Panc1 (cell line): Measurements from ENCODE around the gene NFYC. TPM values are rescaled to one million over a fixed set of nuclear protein-coding genes. Genes with fewer than 3 reads are reported as not detected.

Source experiments
- ATAC-seq: fragments of 200-7000 bp; cut with Tn5 transposase; 2 replicates; pipeline ENCODE4 v1.9.1; 2020; ENCODE audit warnings: mild to moderate bottlenecking, moderate library complexity
- BruUV-seq: library from RNA; stranded (reverse); fragments of 400-500 nt; replicated peaks from 2 replicates; lab custom pipeline; 2021; lab: Mats Ljungman, UMichigan
- CTCF ChIA-PET: fragments of 300-600 bp; sonication (Branson Sonifier 250); formaldehyde crosslinking; loops from one replicate; lab custom pipeline; 2022; ENCODE audit warnings: antibody characterized with exemption; lab: Charles Lee
- POLR2A ChIA-PET: fragments of 300-600 bp; sonication (Branson Sonifier 250); formaldehyde crosslinking; loops from one replicate; lab custom pipeline; 2022; ENCODE audit warnings: antibody characterized with exemption; lab: Charles Lee
- DNase-seq: peaks from one replicate; pipeline ENCODE4 v3.0.0-alpha.2; 2010; ENCODE audit warnings: low read depth, low spot score
- H3K27ac ChIP-seq: 2 replicates; pipeline ENCODE4 v1.5.1; 2011; ENCODE audit warnings: mild to moderate bottlenecking, low read length, inconsistent platforms
- H3K27me3 ChIP-seq: fragments of 200-500 bp; sonication (Bioruptor generic); 2 replicates; pipeline ENCODE4 v1.6.0; 2014; ENCODE audit warnings: low read length, inconsistent platforms; ENCODE audit not compliant: control insufficient read depth, insufficient read depth
- H3K36me3 ChIP-seq: fragments of 200-500 bp; sonication (Bioruptor generic); 2 replicates; pipeline ENCODE4 v1.5.1; 2014; ENCODE audit warnings: inconsistent platforms, mild to moderate bottlenecking, low read length, moderate library complexity; ENCODE audit not compliant: control insufficient read depth, insufficient read depth
- H3K4me1 ChIP-seq: 2 replicates; pipeline ENCODE4 v1.5.1; 2011; ENCODE audit warnings: inconsistent platforms, mild to moderate bottlenecking, low read length, moderate library complexity; ENCODE audit not compliant: control insufficient read depth, insufficient read depth
- H3K4me3 ChIP-seq, 2 experiments: 2 replicates each; pipeline ENCODE4 v1.5.1; 2011 to 2012; ENCODE audit warnings: low read depth in 2 of 2, low read length in 2 of 2, mild to moderate bottlenecking in 2 of 2, inconsistent platforms in 1 of 2, moderate library complexity in 1 of 2
- H3K9me3 ChIP-seq: fragments of 200-500 bp; sonication (Bioruptor generic); 2 replicates; pipeline ENCODE4 v1.5.1; 2014; ENCODE audit warnings: low read depth, mild to moderate bottlenecking, inconsistent platforms, low read length, moderate library complexity; ENCODE audit not compliant: control insufficient read depth, insufficient read depth
- CTCF ChIP-seq: fragments of 450-650 bp; IDR thresholded peaks from 2 replicates; pipeline ENCODE4 v1.5.1; 2017; ENCODE audit warnings: mild to moderate bottlenecking
- POLR2AphosphoS5 ChIP-seq: IDR thresholded peaks from 2 replicates; pipeline ENCODE4 v1.6.1; 2012; ENCODE audit warnings: mild to moderate bottlenecking, low read depth, low read length, moderate library complexity
- REST ChIP-seq, 2 experiments: IDR thresholded peaks; 2 replicates each; pipeline ENCODE4 v1.6.1; 2011 to 2012; ENCODE audit warnings: low read depth in 2 of 2, control low read depth in 1 of 2, low read length in 1 of 2, mild to moderate bottlenecking in 1 of 2, moderate library complexity in 1 of 2; ENCODE audit not compliant: insufficient read depth in 1 of 2
- SIN3A ChIP-seq: IDR thresholded peaks from 2 replicates; pipeline ENCODE4 v1.6.1; 2012; ENCODE audit warnings: low read depth, mild to moderate bottlenecking, low read length, moderate library complexity, borderline replicate concordance; ENCODE audit not compliant: insufficient read depth
- TCF7L2 ChIP-seq: IDR thresholded peaks from 2 replicates; pipeline ENCODE4 v1.6.1; 2011; ENCODE audit warnings: mild to moderate bottlenecking, low read depth, low read length, inconsistent platforms
- in situ Hi-C: cut with HindIII; loops from 2 replicates; pipeline ENCODE4 v1.10.0; 2016; ENCODE audit warnings: low sequenced_read_pairs, low pct_unique_long_range_greater_than_20kb
- intact Hi-C: fragments of 100-400 bp; cut with micrococcal nuclease; formaldehyde crosslinking; loops from one replicate; pipeline ENCODE4 v1.10.0; 2022; ENCODE audit not compliant: unreplicated experiment
- total RNA-seq: library from RNA; stranded (reverse); gene quantifications from one replicate; pipeline ENCODE4 v1.2.1, GENCODE V29; 2021; ENCODE audit not compliant: unreplicated experiment

Gene NFYC
- total RNA-seq, 1 experiment from 2014 or later: 81.9 TPM

- ChIA-PET POLR2A (no interaction called here), CTCF (no interaction called here)
- Histone ChIP-seq H3K27ac (no peak overlapping the region), H3K9me3 (no peaks in the 10 kb centered on the region), H3K36me3 (no peaks in the 10 kb centered on the region), H3K4me1 (no peaks in the 10 kb centered on the region), H3K27me3 (no peaks in the 10 kb centered on the region), H3K4me3 (no peak overlapping the region)
- TF ChIP-seq POLR2AphosphoS5 (no peak), REST (IDR thresholded peaks at IDR 0.05; ENCODE audit: insufficient read depth in 1 of 2, low read depth in 2 of 2, low read length in 1 of 2) (no peak), TCF7L2 (no peak), CTCF (no peak), SIN3A (no peak)
- BruUV-seq: no TSS peak
- ATAC-seq (no peak), DNase-seq (no peak)
- intact Hi-C loops (no loop called here), in situ Hi-C loops (no loop called here)
Observed at GRCh38 chr1:40676501-40676900, 15.0 kb upstream of the NFYC start.

DNA sequence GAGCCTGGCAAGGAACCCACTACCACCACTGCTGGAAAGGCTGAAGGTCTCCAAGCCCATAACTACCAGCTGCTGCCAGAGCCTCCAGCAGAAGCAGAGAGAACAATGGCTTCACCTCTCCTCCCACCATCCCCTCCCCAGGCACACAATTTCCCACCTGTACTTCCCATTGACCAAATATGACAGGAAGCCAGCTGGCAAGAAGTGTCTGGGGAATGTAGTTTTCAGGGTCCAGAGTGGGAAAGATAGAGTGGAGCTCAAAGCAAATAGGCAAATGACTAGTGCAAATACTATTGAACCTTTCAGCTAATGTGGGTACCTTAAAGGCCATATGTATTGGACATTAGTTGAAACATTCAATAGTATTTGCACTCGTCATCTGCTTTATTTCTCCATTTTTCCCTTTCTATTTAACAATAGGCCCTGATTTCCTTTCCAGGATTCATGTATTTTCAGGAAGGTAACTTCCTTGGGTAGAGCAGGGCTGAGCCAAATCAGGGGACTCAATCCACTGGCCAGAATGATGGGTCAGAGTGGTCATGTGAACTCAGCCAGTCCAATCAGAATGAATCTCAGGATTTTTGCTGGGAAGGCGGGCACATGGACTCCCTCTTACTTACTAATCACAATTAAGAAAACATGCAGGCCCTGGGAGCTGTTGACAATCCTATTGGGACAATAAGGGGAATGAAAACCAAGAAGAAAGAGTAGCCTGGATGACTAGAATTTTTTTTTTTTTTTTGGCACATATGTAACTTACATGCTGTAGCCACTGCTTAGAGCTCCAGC lies 12.1 kb upstream of the NFYC start:
- ChIA-PET CTCF (interaction anchor here (0.6 kb wide), 1 partner anchor 77 kb away, joined by 3 read pairs; no protein-coding TSS in a partner anchor), POLR2A (interaction anchor here (0.5 to 0.8 kb wide), 2 partner anchors 12 to 191 kb away, joined by 3 read pairs; partner anchors contain the start of gene NFYC)
- no peak for TF ChIP-seq CTCF
- no peak for TF ChIP-seq POLR2AphosphoS5
- no peak for TF ChIP-seq TCF7L2
- TF ChIP-seq REST (IDR thresholded peaks at IDR 0.05; ENCODE audit: insufficient read depth in 1 of 2, low read depth in 2 of 2, low read length in 1 of 2): no peak
- no peak for TF ChIP-seq SIN3A
- ATAC-seq: no peak
- no peak for DNase-seq
- Histone ChIP-seq H3K4me1 (no peaks in the 10 kb centered on the region), H3K4me3 (no peak overlapping the region), H3K36me3 (no peaks in the 10 kb centered on the region), H3K9me3 (no peaks in the 10 kb centered on the region), H3K27ac (no peak overlapping the region), H3K27me3 (no peaks in the 10 kb centered on the region)
- in situ Hi-C loops (no loop called here), intact Hi-C loops (no loop called here)
- BruUV-seq: no TSS peak
